HEK293 (cell line): ENCODE results near the gene ZNF273.
A peak's percentile ranks its signal among the peaks of the same experiment; 100 is the strongest.

ENCODE experiments used
- CTCF ChIA-PET: fragments of 350-600 bp; formaldehyde crosslinking; extraction: SDS; loops from one replicate; lab custom pipeline; 2021; ENCODE audit warnings: antibody characterized with exemption; lab: Yijun Ruan, JAX
- POLR2A ChIA-PET: fragments of 300-600 bp; formaldehyde crosslinking; extraction: SDS; loops from one replicate; lab custom pipeline; 2020; ENCODE audit warnings: antibody characterized with exemption, inconsistent platforms; lab: Yijun Ruan, JAX
- H3K27ac ChIP-seq: fragments of 200-500 bp; sonication (Bioruptor generic); 2 replicates; pipeline ENCODE4 v1.5.1; 2014; ENCODE audit warnings: low read depth, low read length, control low read depth, inconsistent platforms; ENCODE audit errors: extremely low read depth
- H3K36me3 ChIP-seq, 2 experiments: fragments of 200-500 bp in 1 of 2; sonication (Bioruptor generic) in 1 of 2; 1 replicate in 1 of 2; 2 replicates in 1 of 2; pipeline ENCODE4 v1.5.1; 2014 to 2017; ENCODE audit warnings: inconsistent platforms in 2 of 2, low read length in 2 of 2; ENCODE audit not compliant: control insufficient read depth in 2 of 2, insufficient read depth in 1 of 2
- H3K4me1 ChIP-seq: fragments of 200-500 bp; sonication (Bioruptor generic); 2 replicates; pipeline ENCODE4 v1.5.1; 2014; ENCODE audit warnings: mild to moderate bottlenecking, low read length, inconsistent platforms; ENCODE audit not compliant: control insufficient read depth, insufficient read depth
- H3K4me3 ChIP-seq: 2 replicates; pipeline ENCODE4 v1.5.1; 2011; ENCODE audit warnings: low read depth, mild to moderate bottlenecking, control low read depth, low read length, moderate library complexity
- H3K9me3 ChIP-seq: fragments of 200-500 bp; sonication (Bioruptor generic); 2 replicates; pipeline ENCODE4 v1.5.1; 2014; ENCODE audit warnings: low read depth, low read length, inconsistent platforms; ENCODE audit not compliant: control insufficient read depth, insufficient read depth
- ATF2 ChIP-seq: fragments of 450-650 bp; formaldehyde crosslinking; IDR thresholded peaks from 2 replicates; pipeline ENCODE4 v1.5.1; 2016; ENCODE audit warnings: missing biosample characterization, missing genetic modification characterization, low read depth
- RBAK ChIP-seq: fragments of 450-650 bp; formaldehyde crosslinking; IDR thresholded peaks from 2 replicates; pipeline ENCODE4 v1.5.1; 2016; ENCODE audit warnings: missing biosample characterization, missing genetic modification characterization
- SP2 ChIP-seq: fragments of 450-650 bp; formaldehyde crosslinking; IDR thresholded peaks from 2 replicates; pipeline ENCODE4 v1.5.1; 2016; ENCODE audit warnings: missing biosample characterization, missing genetic modification characterization
- TCF7L2 ChIP-seq: IDR thresholded peaks from 2 replicates; pipeline ENCODE4 v1.6.1; 2011; ENCODE audit warnings: low read depth, mild to moderate bottlenecking, inconsistent platforms, low read length, moderate library complexity, borderline replicate concordance
- TSHZ1 ChIP-seq: fragments of 450-650 bp; formaldehyde crosslinking; IDR thresholded peaks from 2 replicates; pipeline ENCODE4 v1.5.1; 2016; ENCODE audit warnings: missing biosample characterization, missing genetic modification characterization, borderline replicate concordance
- ZBTB17 ChIP-seq: fragments of 450-650 bp; formaldehyde crosslinking; IDR thresholded peaks from 2 replicates; pipeline ENCODE4 v1.5.1; 2016; ENCODE audit warnings: missing biosample characterization, missing genetic modification characterization
- ZBTB20 ChIP-seq: fragments of 450-650 bp; formaldehyde crosslinking; IDR thresholded peaks from 2 replicates; pipeline ENCODE4 v1.5.1; 2016; ENCODE audit warnings: missing biosample characterization, missing genetic modification characterization
- ZEB2 ChIP-seq: fragments of 450-650 bp; formaldehyde crosslinking; IDR thresholded peaks from 2 replicates; pipeline ENCODE4 v1.5.1; 2016; ENCODE audit warnings: missing biosample characterization, missing genetic modification characterization
- ZFP69B ChIP-seq: fragments of 450-650 bp; formaldehyde crosslinking; IDR thresholded peaks from 2 replicates; pipeline ENCODE4 v1.5.1; 2016; ENCODE audit warnings: missing biosample characterization, missing genetic modification characterization
- ZNF112 ChIP-seq: fragments of 450-650 bp; formaldehyde crosslinking; IDR thresholded peaks from 2 replicates; pipeline ENCODE4 v1.5.0; 2017; ENCODE audit warnings: missing biosample characterization, missing genetic modification characterization
- ZNF138 ChIP-seq: fragments of 450-650 bp; formaldehyde crosslinking; IDR thresholded peaks from 2 replicates; pipeline ENCODE4 v1.5.1; 2016; ENCODE audit warnings: missing biosample characterization, missing genetic modification characterization, borderline replicate concordance
- ZNF2 ChIP-seq: fragments of 450-650 bp; formaldehyde crosslinking; IDR thresholded peaks from 2 replicates; pipeline ENCODE4 v1.5.1; 2016; ENCODE audit warnings: missing biosample characterization, missing genetic modification characterization
- ZNF221 ChIP-seq: fragments of 450-650 bp; formaldehyde crosslinking; IDR thresholded peaks from 2 replicates; pipeline ENCODE4 v1.5.1; 2017; ENCODE audit warnings: missing biosample characterization, missing genetic modification characterization, borderline replicate concordance
- ZNF391 ChIP-seq: fragments of 450-650 bp; formaldehyde crosslinking; IDR thresholded peaks from 2 replicates; pipeline ENCODE4 v1.5.1; 2016; ENCODE audit warnings: low read depth, missing biosample characterization, missing genetic modification characterization, borderline replicate concordance
- ZNF398 ChIP-seq: fragments of 450-650 bp; formaldehyde crosslinking; IDR thresholded peaks from 2 replicates; pipeline ENCODE4 v1.5.1; 2017; ENCODE audit warnings: missing biosample characterization, missing genetic modification characterization
- ZNF48 ChIP-seq: fragments of 450-650 bp; formaldehyde crosslinking; IDR thresholded peaks from 2 replicates; pipeline ENCODE4 v1.5.1; 2016; ENCODE audit warnings: missing biosample characterization, missing genetic modification characterization
- ZNF544 ChIP-seq: fragments of 450-650 bp; formaldehyde crosslinking; IDR thresholded peaks from 2 replicates; pipeline ENCODE4 v1.5.0; 2017; ENCODE audit warnings: missing biosample characterization, missing genetic modification characterization
- ZNF610 ChIP-seq: fragments of 450-650 bp; formaldehyde crosslinking; IDR thresholded peaks from 2 replicates; pipeline ENCODE4 v1.5.1; 2016; ENCODE audit warnings: missing biosample characterization, missing genetic modification characterization, borderline replicate concordance
- ZNF747 ChIP-seq: fragments of 450-650 bp; formaldehyde crosslinking; IDR thresholded peaks from 2 replicates; pipeline ENCODE4 v1.5.1; 2016; ENCODE audit warnings: missing biosample characterization, missing genetic modification characterization
- ZNF777 ChIP-seq: fragments of 450-650 bp; formaldehyde crosslinking; IDR thresholded peaks from 2 replicates; pipeline ENCODE4 v1.5.1; 2017; ENCODE audit warnings: missing biosample characterization, missing genetic modification characterization, borderline replicate concordance
- ZNF792 ChIP-seq: fragments of 450-650 bp; formaldehyde crosslinking; IDR thresholded peaks from 2 replicates; pipeline ENCODE4 v1.5.1; 2016; ENCODE audit warnings: missing biosample characterization, missing genetic modification characterization

Gene ZNF273

GRCh38 chr7:64908358-64908757, 5.3 kb downstream of the ZNF273 start:
- no peak for TF ChIP-seq ZNF391 (tag by site-specific recombination)
- no peak for TF ChIP-seq ZNF138 (tag by site-specific recombination)
- no peak for TF ChIP-seq ZBTB20 (tag by site-specific recombination)
- no peak for TF ChIP-seq SP2 (tag by site-specific recombination)
- TF ChIP-seq ZNF48 (tag by site-specific recombination): no peak
- no peak for TF ChIP-seq TSHZ1
- no peak for TF ChIP-seq ZNF221
- no peak for TF ChIP-seq ZFP69B
- no peak for TF ChIP-seq ZNF610 (tag by site-specific recombination)
- TF ChIP-seq ZEB2 (tag by site-specific recombination): no peak
- no peak for TF ChIP-seq ZNF112
- TF ChIP-seq ZNF2 (tag by site-specific recombination): no peak
- no peak for TF ChIP-seq ATF2 (tag by site-specific recombination)
- TF ChIP-seq RBAK (tag by site-specific recombination): no peak
- no peak for TF ChIP-seq ZNF792
- no peak for TF ChIP-seq ZBTB17 (tag by site-specific recombination)
- no peak for TF ChIP-seq ZNF544 (tag by site-specific recombination)
- TF ChIP-seq TCF7L2: no peak
- CTCF ChIA-PET: no interaction called here
- no peaks in the 10 kb centered on the region; a peak in 1 of 3 replicates for H3K36me3 ChIP-seq
- POLR2A ChIA-PET: no interaction called here
- no peaks in the 10 kb centered on the region for H3K9me3 ChIP-seq
- H3K4me3 ChIP-seq: no peak overlapping the region
- 0 out of 2 replicates have a peak overlapping the region, but pooled peaks have one; percentile 16 for H3K27ac ChIP-seq
- peaks cover 9% of the 10 kb centered on the region for H3K4me1 ChIP-seq

- H3K9me3 ChIP-seq: no peaks in the 10 kb centered on the region
- no peak overlapping the region for H3K27ac ChIP-seq
- H3K4me1 ChIP-seq: no peaks in the 10 kb centered on the region
- H3K4me3 ChIP-seq: no peak overlapping the region
- peaks cover 13 to 17% of the 10 kb centered on the region in 2 experiments for H3K36me3 ChIP-seq
- ChIA-PET POLR2A (interaction anchor here (2.3 kb wide), 1 partner anchor 12 kb away, joined by 12 read pairs; the partner anchor contains the start of gene ZNF273), CTCF (no interaction called here)
- TF ChIP-seq ZNF777 (tag by site-specific recombination) (no peak), ZNF747 (tag by site-specific recombination) (no peak), ZNF398 (no peak), TSHZ1 (no peak)
Measured at GRCh38 chr7:64914557-64914956, 11.5 kb downstream of the ZNF273 start.
